ENCODE results near the gene LYL1.

The LYL1 gene

GRCh38 chr19:13053761-13054625 lies 48.7 kb downstream of the LYL1 start:
- peak; percentile 97 for DNase-seq

- DNase-seq, result peak; percentile 64
These were observed 49.4 kb downstream of the LYL1 start for GRCh38 chr19:13053238-13053637.

GRCh38 chr19:13052447-13053175 lies 50.0 kb downstream of the LYL1 start:
- DNase-seq, result no peak

- DNase-seq, result peak; percentile 46
These were observed 51.0 kb downstream of the LYL1 start for GRCh38 chr19:13051557-13052165.

- no peak for DNase-seq
These were observed 52.4 kb downstream of the LYL1 start for GRCh38 chr19:13050274-13050673.

All from fibroblast of skin of right biceps (primary cell).